Loucy (cell line): ENCODE results near the gene ZBTB7B.

Experiments used
- H2AFZ ChIP-seq: fragments of 200-600 bp; sonication (generic); 2 replicates; pipeline ENCODE4 v1.6.0; 2016; ENCODE audit warnings: antibody characterized with exemption, mild to moderate bottlenecking, low read length, moderate library complexity
- H3F3A ChIP-seq: fragments of 200-600 bp; 2 replicates; pipeline ENCODE4 v1.6.0; 2016; ENCODE audit warnings: antibody characterized with exemption, low read depth, mild to moderate bottlenecking
- H3K27me3 ChIP-seq: fragments of 200-600 bp; sonication (generic); 2 replicates; pipeline ENCODE4 v1.6.1; 2014; ENCODE audit warnings: low read length, mild to moderate bottlenecking; ENCODE audit not compliant: insufficient read depth, poor library complexity, severe bottlenecking
- H3K36me3 ChIP-seq: fragments of 200-600 bp; sonication (generic); 2 replicates; pipeline ENCODE4 v1.6.1; 2016; ENCODE audit warnings: low read length; ENCODE audit not compliant: insufficient read depth
- H3K4me1 ChIP-seq: fragments of 200-600 bp; sonication (generic); 2 replicates; pipeline ENCODE4 v1.5.1; 2014; ENCODE audit warnings: low read length, mild to moderate bottlenecking; ENCODE audit not compliant: insufficient read depth, poor library complexity, severe bottlenecking
- H3K4me2 ChIP-seq: fragments of 200-600 bp; sonication (generic); 2 replicates; pipeline ENCODE4 v1.6.0; 2014; ENCODE audit warnings: antibody characterized with exemption, low read length, low read depth, mild to moderate bottlenecking; ENCODE audit not compliant: poor library complexity, severe bottlenecking
- H3K4me3 ChIP-seq: fragments of 200-600 bp; sonication (generic); 2 replicates; pipeline ENCODE4 v1.5.1; 2014; ENCODE audit warnings: low read length, mild to moderate bottlenecking, mixed read lengths; ENCODE audit not compliant: poor library complexity, severe bottlenecking
- H3K79me2 ChIP-seq: fragments of 200-600 bp; sonication (generic); 2 replicates; pipeline ENCODE4 v1.6.1; 2014; ENCODE audit warnings: low read length; ENCODE audit not compliant: insufficient read depth
- H3K9ac ChIP-seq: fragments of 200-600 bp; sonication (generic); 2 replicates; pipeline ENCODE4 v1.6.0; 2014; ENCODE audit warnings: mild to moderate bottlenecking, low read depth, low read length, moderate library complexity; ENCODE audit not compliant: poor library complexity, severe bottlenecking
- H3K9me2 ChIP-seq: fragments of 200-600 bp; sonication (generic); replicated peaks from 2 replicates; pipeline ENCODE4 v1.6.1; 2016; ENCODE audit warnings: low read depth, low read length, mixed read lengths
- H3K9me3 ChIP-seq: fragments of 200-600 bp; sonication (generic); 2 replicates; pipeline ENCODE4 v1.6.1; 2014; ENCODE audit warnings: mild to moderate bottlenecking, antibody characterized with exemption, low read length, low read depth; ENCODE audit not compliant: insufficient read depth
- H4K20me1 ChIP-seq: fragments of 200-600 bp; sonication (generic); 2 replicates; pipeline ENCODE4 v1.6.0; 2014; ENCODE audit warnings: antibody characterized with exemption, low read length, mild to moderate bottlenecking; ENCODE audit not compliant: insufficient read depth, poor library complexity, severe bottlenecking
- CTCF ChIP-seq: fragments of 200-600 bp; sonication (generic); conservative IDR thresholded peaks from 2 replicates; pipeline ENCODE4 v1.5.1; 2014; ENCODE audit warnings: mild to moderate bottlenecking, antibody characterized with exemption, low read length
- EZH2phosphoT487 ChIP-seq: fragments of 200-600 bp; IDR thresholded peaks from 2 replicates; pipeline ENCODE4 v1.6.1; 2018; ENCODE audit warnings: antibody characterized with exemption, mild to moderate bottlenecking, moderate library complexity, borderline replicate concordance

The ZBTB7B gene

GRCh38 chr1:155037043-155037442 is 34.4 kb downstream of the ZBTB7B start:
- H2AFZ ChIP-seq: no peak overlapping the region
- H4K20me1 ChIP-seq: no peaks in the 10 kb centered on the region
- H3K9me3 ChIP-seq: no peaks in the 10 kb centered on the region
- no peaks in the 10 kb centered on the region for H3K36me3 ChIP-seq
- no peak for TF ChIP-seq CTCF
- no peak for TF ChIP-seq EZH2phosphoT487
- H3K4me1 ChIP-seq: peaks cover 7% of the 10 kb centered on the region
- no peak overlapping the region for H3K9ac ChIP-seq
- no peaks in the 10 kb centered on the region for H3K79me2 ChIP-seq
- no peaks in the 10 kb centered on the region for H3K27me3 ChIP-seq
- no peaks in the 10 kb centered on the region for H3K9me2 ChIP-seq
- H3F3A ChIP-seq: no peaks in the 10 kb centered on the region
- H3K4me2 ChIP-seq: no peak overlapping the region
- no peak overlapping the region for H3K4me3 ChIP-seq

- H3K4me3 ChIP-seq: no peak overlapping the region
- no peak overlapping the region for H2AFZ ChIP-seq
- H4K20me1 ChIP-seq: no peaks in the 10 kb centered on the region
- no peaks in the 10 kb centered on the region for H3K27me3 ChIP-seq
- no peaks in the 10 kb centered on the region for H3K36me3 ChIP-seq
- H3K4me2 ChIP-seq: no peak overlapping the region
- H3K9me2 ChIP-seq: no peaks in the 10 kb centered on the region
- no peaks in the 10 kb centered on the region for H3F3A ChIP-seq
- TF ChIP-seq EZH2phosphoT487 (no peak), CTCF (no peak)
- no peak overlapping the region for H3K9ac ChIP-seq
- H3K9me3 ChIP-seq: no peaks in the 10 kb centered on the region
- no peaks in the 10 kb centered on the region for H3K79me2 ChIP-seq
- peaks cover 7% of the 10 kb centered on the region for H3K4me1 ChIP-seq
Measured at GRCh38 chr1:155037851-155038441, 35.3 kb downstream of the ZBTB7B start.

- no peak overlapping the region for H3K4me2 ChIP-seq
- peaks cover 7% of the 10 kb centered on the region for H3K4me1 ChIP-seq
- 0 out of 2 replicates have a peak overlapping the region, but pooled peaks have one; percentile 11 for H2AFZ ChIP-seq
- no peak overlapping the region for H3K9ac ChIP-seq
- H3K79me2 ChIP-seq: no peaks in the 10 kb centered on the region
- no peaks in the 10 kb centered on the region for H4K20me1 ChIP-seq
- H3K9me3 ChIP-seq: no peaks in the 10 kb centered on the region
- no peaks in the 10 kb centered on the region for H3K36me3 ChIP-seq
- no peaks in the 10 kb centered on the region for H3F3A ChIP-seq
- no peak for TF ChIP-seq EZH2phosphoT487
- no peak for TF ChIP-seq CTCF
- no peaks in the 10 kb centered on the region for H3K9me2 ChIP-seq
- no peaks in the 10 kb centered on the region for H3K27me3 ChIP-seq
- H3K4me3 ChIP-seq: no peak overlapping the region
Measured at GRCh38 chr1:155038602-155039307, 36.2 kb downstream of the ZBTB7B start.
